Suprapubic skin (tissue), 4 donors: ENCODE data around the gene TMEM163. TPM values are rescaled to one million over a fixed set of nuclear protein-coding genes. Genes with fewer than 3 reads are reported as not detected.

Experiments
- DNase-seq, 2 donors: peaks; one replicate each; pipeline ENCODE4 v3.0.0-alpha.2; 2019; ENCODE audit warnings: low spot score in 2 of 2
- H3K27ac ChIP-seq: fragments of 200-600 bp; sonication (generic); one replicate; pipeline ENCODE4 v1.5.1; 2019
- H3K27me3 ChIP-seq: fragments of 200-600 bp; sonication (generic); one replicate; pipeline ENCODE4 v1.5.1; 2019
- H3K36me3 ChIP-seq: fragments of 200-600 bp; sonication (generic); one replicate; pipeline ENCODE4 v1.5.1; 2019
- H3K4me1 ChIP-seq: fragments of 200-600 bp; sonication (generic); one replicate; pipeline ENCODE4 v1.5.1; 2019
- H3K4me3 ChIP-seq: fragments of 200-600 bp; sonication (generic); one replicate; pipeline ENCODE4 v1.5.1; 2019; ENCODE audit warnings: mild to moderate bottlenecking
- H3K9me3 ChIP-seq: fragments of 200-600 bp; sonication (generic); one replicate; pipeline ENCODE4 v1.5.1; 2019
- EP300 ChIP-seq: sonication (generic); formaldehyde crosslinking; IDR thresholded peaks from one replicate; pipeline ENCODE4 v1.6.1; 2017; ENCODE audit warnings: antibody characterized with exemption
- POLR2A ChIP-seq, 2 donors: fragments of 450-650 bp; IDR thresholded peaks; one replicate each; pipeline ENCODE4 v1.6.1; 2017; ENCODE audit warnings: antibody characterized with exemption in 2 of 2, mild to moderate bottlenecking in 2 of 2, moderate library complexity in 2 of 2
- POLR2AphosphoS5 ChIP-seq, 3 donors: sonication (generic); formaldehyde crosslinking; IDR thresholded peaks; one replicate each; pipeline ENCODE4 v1.6.1; 2017; ENCODE audit warnings: antibody characterized with exemption in 3 of 3
- WGBS: methylation state at CpG from one replicate; pipeline ENCODE4 v1.1.5; 2018; 5-methylcytosine and 5-hydroxymethylcytosine counted together
- total RNA-seq, 4 donors: library from RNA; depleted of rRNA; stranded (reverse); fragments of >200 nt; gene quantifications; one replicate each; pipeline ENCODE4 v1.1.0, GENCODE V29; 2016
- TF ChIP-seq, protein P1 (sequence below), 2 donors: fragments of 200-600 bp in 1 of 2; fragments of 450-650 bp in 1 of 2; sonication (generic) in 1 of 2; IDR thresholded peaks; one replicate each; pipeline ENCODE4 v1.5.1; 2016 to 2019; ENCODE audit warnings: antibody characterized with exemption in 2 of 2, mild to moderate bottlenecking in 1 of 2, moderate library complexity in 1 of 2

TMEM163 gene
- total RNA-seq, 4 donors from 2014 or later, result 0.23 to 0.72 TPM; not detected in 2

DNA sequence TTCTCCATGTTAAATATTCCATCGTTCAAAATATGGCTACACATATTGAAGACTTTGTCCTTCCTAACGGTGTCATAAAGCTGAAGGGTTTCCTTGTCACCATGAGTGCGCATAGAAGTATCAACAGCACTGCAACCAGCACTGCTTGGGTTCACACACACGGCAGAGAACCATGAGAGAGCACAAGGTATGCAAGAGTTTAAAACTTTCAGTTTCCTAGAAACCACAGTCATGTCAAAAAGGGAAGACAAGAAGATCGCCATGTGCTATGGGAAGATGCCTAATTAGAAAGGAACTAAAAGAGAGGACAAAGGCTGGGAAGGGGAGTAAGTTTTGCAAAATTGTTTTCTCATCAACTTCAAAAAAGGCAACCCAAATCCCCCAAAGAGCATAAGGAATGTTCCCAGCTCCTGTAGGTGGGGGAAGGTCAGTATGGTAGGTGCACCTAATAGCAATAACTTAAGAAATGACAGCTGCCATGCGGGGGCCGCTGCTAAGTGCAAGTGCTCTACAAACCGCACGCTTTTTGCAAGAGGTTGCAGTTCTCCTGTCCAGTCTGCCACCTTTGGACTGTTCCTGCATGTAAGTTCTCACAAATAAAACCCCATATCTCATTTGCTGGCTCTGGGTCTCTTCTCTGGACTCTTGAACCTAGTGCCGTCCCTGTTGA lies 136.8 kb downstream of the TMEM163 start:
- Histone ChIP-seq H3K36me3 (no peaks in the 10 kb centered on the region), H3K4me1 (no peaks in the 10 kb centered on the region), H3K27ac (no peak overlapping the region), H3K9me3 (no peaks in the 10 kb centered on the region), H3K4me3 (no peak overlapping the region), H3K27me3 (no peaks in the 10 kb centered on the region)
- TF ChIP-seq, protein P1, sequence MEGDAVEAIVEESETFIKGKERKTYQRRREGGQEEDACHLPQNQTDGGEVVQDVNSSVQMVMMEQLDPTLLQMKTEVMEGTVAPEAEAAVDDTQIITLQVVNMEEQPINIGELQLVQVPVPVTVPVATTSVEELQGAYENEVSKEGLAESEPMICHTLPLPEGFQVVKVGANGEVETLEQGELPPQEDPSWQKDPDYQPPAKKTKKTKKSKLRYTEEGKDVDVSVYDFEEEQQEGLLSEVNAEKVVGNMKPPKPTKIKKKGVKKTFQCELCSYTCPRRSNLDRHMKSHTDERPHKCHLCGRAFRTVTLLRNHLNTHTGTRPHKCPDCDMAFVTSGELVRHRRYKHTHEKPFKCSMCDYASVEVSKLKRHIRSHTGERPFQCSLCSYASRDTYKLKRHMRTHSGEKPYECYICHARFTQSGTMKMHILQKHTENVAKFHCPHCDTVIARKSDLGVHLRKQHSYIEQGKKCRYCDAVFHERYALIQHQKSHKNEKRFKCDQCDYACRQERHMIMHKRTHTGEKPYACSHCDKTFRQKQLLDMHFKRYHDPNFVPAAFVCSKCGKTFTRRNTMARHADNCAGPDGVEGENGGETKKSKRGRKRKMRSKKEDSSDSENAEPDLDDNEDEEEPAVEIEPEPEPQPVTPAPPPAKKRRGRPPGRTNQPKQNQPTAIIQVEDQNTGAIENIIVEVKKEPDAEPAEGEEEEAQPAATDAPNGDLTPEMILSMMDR (IDR thresholded peaks at IDR 0.05), result no peak
- TF ChIP-seq POLR2A (IDR thresholded peaks at IDR 0.05) (no peak), POLR2AphosphoS5 (IDR thresholded peaks at IDR 0.05) (no peak), EP300 (no peak)
- 94% methylated on average over 10 of the region's 10 CpGs for WGBS
- no peak for DNase-seq

DNA sequence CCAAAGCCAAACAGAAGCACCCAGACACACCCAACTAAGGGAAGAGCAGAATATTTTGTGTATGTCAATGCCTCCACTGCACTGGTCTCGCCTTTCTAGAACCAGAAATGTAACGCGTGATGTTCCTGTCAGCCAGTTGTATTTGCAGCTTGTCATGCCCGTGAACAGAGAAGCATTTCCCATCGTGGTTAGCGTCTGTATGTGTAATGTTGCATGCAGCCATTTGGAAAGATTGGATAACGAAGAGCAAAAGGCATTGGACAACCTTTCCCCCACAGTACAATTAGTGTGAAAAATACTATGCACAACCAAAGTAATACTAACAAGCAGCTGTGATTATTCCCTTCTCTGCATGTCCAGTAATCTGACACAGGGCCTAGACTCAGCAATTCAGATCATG lies 140.5 kb downstream of the TMEM163 start:
- DNase-seq, result no peak
- H3K4me1 ChIP-seq, result no peaks in the 10 kb centered on the region
- 84% methylated on average over 7 of the region's 7 CpGs for WGBS
- H3K27me3 ChIP-seq, result no peaks in the 10 kb centered on the region
- TF ChIP-seq POLR2A (IDR thresholded peaks at IDR 0.05), result no peak
- TF ChIP-seq, protein P1 (IDR thresholded peaks at IDR 0.05), result no peak
- no peak for TF ChIP-seq EP300
- no peak for TF ChIP-seq POLR2AphosphoS5 (IDR thresholded peaks at IDR 0.05)
- H3K4me3 ChIP-seq, result no peak overlapping the region
- H3K36me3 ChIP-seq, result no peaks in the 10 kb centered on the region
- H3K27ac ChIP-seq, result no peak overlapping the region
- H3K9me3 ChIP-seq, result no peaks in the 10 kb centered on the region

DNA sequence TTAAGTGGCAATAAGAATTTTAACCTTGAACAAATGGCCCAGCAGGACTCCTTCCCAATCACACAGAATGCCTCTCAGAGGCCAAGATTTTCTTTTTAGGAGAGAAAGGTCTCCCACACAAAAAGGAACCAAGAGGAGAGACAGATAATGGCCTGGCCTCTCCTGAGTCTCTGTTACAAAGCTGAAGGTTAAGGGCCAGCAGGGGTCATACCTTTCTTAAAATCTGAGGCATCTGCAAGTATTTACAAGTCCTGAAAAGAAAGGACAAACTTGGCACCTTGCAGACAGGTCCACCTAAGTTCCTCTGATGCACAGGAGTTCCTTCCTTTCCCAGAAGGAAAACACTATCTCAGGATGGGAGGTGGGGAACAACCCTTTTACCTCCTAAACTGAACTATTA lies 142.3 kb downstream of the TMEM163 start:
- no peak for DNase-seq
- TF ChIP-seq EP300, result no peak
- no peak for TF ChIP-seq POLR2AphosphoS5 (IDR thresholded peaks at IDR 0.05)
- TF ChIP-seq, protein P1 (IDR thresholded peaks at IDR 0.05), result no peak
- no peaks in the 10 kb centered on the region for H3K4me1 ChIP-seq

DNA sequence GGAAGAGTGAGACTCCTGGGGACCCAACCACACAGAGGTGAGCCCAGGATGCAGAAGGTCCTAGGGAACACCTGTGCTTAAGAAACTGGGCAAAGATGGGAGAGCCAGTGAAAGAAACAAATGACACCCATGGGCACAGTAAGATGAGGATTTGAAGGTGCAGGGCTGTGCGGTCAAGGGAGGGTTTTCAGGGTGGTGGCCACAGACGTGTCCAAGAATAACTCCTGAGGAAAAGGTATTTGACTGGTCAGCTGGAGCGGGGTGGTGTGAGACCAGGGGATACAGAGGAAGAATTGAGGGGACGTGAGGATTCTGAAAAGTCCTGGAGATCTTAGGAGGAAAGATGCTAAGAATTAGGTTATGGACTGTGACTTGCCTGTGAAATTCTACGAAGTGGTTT lies 142.9 kb downstream of the TMEM163 start:
- TF ChIP-seq POLR2AphosphoS5 (IDR thresholded peaks at IDR 0.05) (no peak), EP300 (no peak), POLR2A (IDR thresholded peaks at IDR 0.05) (no peak)
- TF ChIP-seq, protein P1 (IDR thresholded peaks at IDR 0.05), result no peak
- Histone ChIP-seq H3K27me3 (no peaks in the 10 kb centered on the region), H3K4me1 (no peaks in the 10 kb centered on the region), H3K4me3 (no peak overlapping the region), H3K9me3 (no peaks in the 10 kb centered on the region), H3K36me3 (no peaks in the 10 kb centered on the region), H3K27ac (no peak overlapping the region)
- WGBS, result 77% methylated on average over 5 of the region's 5 CpGs
- no peak for DNase-seq

More for the DNA sequence above, 142.3 kb downstream of the TMEM163 start:
- H3K4me3 ChIP-seq, result no peak overlapping the region
- H3K27ac ChIP-seq, result no peak overlapping the region
- no peaks in the 10 kb centered on the region for H3K9me3 ChIP-seq
- H3K36me3 ChIP-seq, result no peaks in the 10 kb centered on the region
- H3K27me3 ChIP-seq, result no peaks in the 10 kb centered on the region

DNA sequence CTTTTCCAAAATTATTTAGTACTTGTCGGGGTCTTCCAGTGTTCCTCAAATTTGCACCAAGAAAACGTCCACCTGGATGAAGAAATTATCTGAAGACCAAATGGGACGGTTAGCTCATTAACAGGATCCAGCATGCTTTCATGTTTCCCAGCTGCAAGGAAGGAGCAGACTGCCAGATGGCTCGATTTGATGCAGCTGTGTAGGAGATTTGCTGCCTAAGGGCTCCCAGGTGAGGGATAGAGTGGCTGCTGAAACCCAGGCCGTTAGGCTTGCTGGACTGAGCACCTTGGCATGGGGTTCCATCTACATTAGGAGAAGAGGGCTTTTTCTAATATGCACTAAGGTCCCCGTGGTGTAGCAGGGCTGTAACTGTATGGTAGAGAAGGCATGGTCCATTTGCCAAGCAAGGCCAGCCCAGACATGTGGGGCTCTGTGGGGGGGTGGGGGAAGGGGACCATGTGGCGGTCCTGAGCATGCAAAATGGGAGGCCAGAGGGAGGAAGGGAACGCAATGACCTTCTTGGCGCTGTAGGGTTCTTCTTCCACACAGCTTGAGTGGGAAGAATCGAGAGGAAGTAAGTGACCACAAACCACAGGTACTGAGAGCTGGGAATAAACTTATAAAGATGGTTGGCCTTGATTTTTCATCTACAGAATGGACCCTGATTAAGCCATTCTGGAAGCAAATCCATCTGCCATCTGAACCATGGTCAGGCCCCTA lies 144.0 kb downstream of the TMEM163 start:
- DNase-seq, result no peak
- Histone ChIP-seq H3K27ac (no peak overlapping the region), H3K4me3 (no peak overlapping the region), H3K9me3 (no peaks in the 10 kb centered on the region), H3K36me3 (no peaks in the 10 kb centered on the region), H3K4me1 (no peaks in the 10 kb centered on the region), H3K27me3 (no peaks in the 10 kb centered on the region)
- TF ChIP-seq EP300 (no peak), POLR2AphosphoS5 (IDR thresholded peaks at IDR 0.05) (no peak), POLR2A (IDR thresholded peaks at IDR 0.05) (no peak)
- TF ChIP-seq, protein P1 (IDR thresholded peaks at IDR 0.05), result no peak
- 62% methylated on average over 10 of the region's 10 CpGs for WGBS
